ACC112 (cell line): ENCODE measurements around the gene CHAD.
"Not testable (repeated sequence)": the region's sequence is repeated elsewhere in the genome, so short reads cannot be mapped to it uniquely, and the experiment has no call there.

Experiments
- H2AFZ ChIP-seq: fragments of 200-600 bp; sonication (generic); one replicate; pipeline ENCODE4 v1.6.0; 2017; ENCODE audit warnings: antibody characterized with exemption, low read length; ENCODE audit not compliant: unreplicated experiment
- H3K27ac ChIP-seq: fragments of 200-600 bp; sonication (generic); 2 replicates; pipeline ENCODE4 v1.5.1; 2014; ENCODE audit warnings: low read depth, mild to moderate bottlenecking, antibody characterized with exemption, low read length, moderate library complexity
- H3K27me3 ChIP-seq: fragments of 200-600 bp; sonication (generic); 2 replicates; pipeline ENCODE4 v1.6.1; 2014; ENCODE audit warnings: mild to moderate bottlenecking, antibody characterized with exemption, low read length, moderate library complexity, mixed read lengths; ENCODE audit not compliant: insufficient read depth
- H3K36me3 ChIP-seq: fragments of 200-600 bp; sonication (generic); 2 replicates; pipeline ENCODE4 v1.6.1; 2016; ENCODE audit warnings: mild to moderate bottlenecking, antibody characterized with exemption, low read length, moderate library complexity, mixed read lengths; ENCODE audit not compliant: insufficient read depth
- H3K4me1 ChIP-seq: fragments of 200-600 bp; sonication (generic); one replicate; pipeline ENCODE4 v1.6.1; 2016; ENCODE audit warnings: low read length, mixed read lengths; ENCODE audit not compliant: insufficient read depth, unreplicated experiment, control insufficient read depth
- H3K4me3 ChIP-seq: fragments of 200-600 bp; sonication (generic); 2 replicates; pipeline ENCODE4 v1.5.1; 2014; ENCODE audit warnings: mild to moderate bottlenecking, low read depth, low read length
- H3K79me2 ChIP-seq: fragments of 200-600 bp; sonication (generic); one replicate; pipeline ENCODE4 v1.6.0; 2016; ENCODE audit warnings: low read length; ENCODE audit not compliant: control insufficient read depth, unreplicated experiment, insufficient read depth

CHAD gene

DNA sequence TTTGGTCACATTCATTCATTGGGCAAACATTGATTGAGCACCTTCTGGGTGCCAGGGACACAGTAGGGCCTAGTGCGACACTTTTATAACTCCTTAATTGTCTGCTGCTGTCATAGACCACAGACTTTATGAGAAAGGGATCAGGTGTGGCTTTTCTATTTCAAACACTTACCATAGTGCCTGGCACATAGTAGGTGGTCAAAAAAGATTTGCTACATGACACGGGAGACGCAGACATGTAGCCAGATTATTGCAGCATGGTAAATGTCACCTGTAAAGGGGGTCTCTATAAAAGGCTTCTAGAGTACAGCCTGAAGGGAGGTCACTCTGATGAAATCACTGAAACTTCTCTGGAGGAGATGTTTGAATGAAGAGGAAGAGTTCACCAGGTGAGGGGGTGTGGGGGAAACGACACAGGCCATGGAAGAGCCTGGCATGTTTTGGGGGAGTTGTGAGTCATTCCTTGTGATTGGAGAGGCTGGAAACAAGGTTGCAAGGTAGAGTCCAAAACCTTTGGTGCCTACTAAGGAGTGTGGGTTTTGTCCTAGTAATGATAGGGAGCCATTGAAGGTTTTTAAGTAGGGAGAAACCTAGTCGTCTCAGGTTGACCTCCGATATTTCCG is 11.6 kb upstream of the CHAD start:
- Histone ChIP-seq H2AFZ (no peak overlapping the region), H3K4me3 (no peak overlapping the region; the same call in 1 of the 2 replicates), H3K36me3 (no peaks in the 10 kb centered on the region), H3K27me3 (no peaks in the 10 kb centered on the region), H3K4me1 (no peaks in the 10 kb centered on the region), H3K79me2 (no peaks in the 10 kb centered on the region), H3K27ac (no peak overlapping the region)

DNA sequence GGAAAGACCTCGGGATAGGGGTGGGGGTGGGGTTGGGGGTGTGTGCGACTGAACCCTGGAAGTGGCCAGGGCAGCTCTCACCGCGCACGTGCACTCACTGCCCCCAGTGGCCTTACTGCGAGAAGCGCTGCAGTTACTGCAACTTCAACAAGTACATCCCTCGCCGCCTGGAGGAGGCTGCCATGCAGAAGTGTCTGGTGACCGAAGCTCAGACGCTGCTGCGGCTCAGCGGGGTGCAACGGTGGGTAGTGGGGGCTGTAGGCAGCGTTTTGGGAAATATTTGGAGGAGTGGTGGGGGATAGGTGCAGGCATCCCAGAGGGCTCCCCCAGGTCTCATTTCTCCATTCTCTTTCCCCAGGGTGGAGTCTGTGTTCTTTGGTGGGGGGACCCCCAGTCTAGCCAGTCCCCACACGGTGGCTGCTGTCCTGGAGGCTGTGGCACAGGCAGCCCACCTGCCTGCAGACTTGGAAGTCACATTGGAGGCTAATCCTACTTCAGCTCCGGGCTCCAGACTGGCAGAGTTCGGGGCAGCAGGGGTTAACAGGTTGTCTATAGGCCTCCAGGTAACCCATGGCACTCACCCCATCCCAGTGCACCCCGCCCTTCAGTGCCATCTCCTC is 11.0 kb upstream of the CHAD start:
- H3K79me2 ChIP-seq = no peaks in the 10 kb centered on the region
- peak overlapping the region; percentile 86 for H2AFZ ChIP-seq
- no peaks in the 10 kb centered on the region for H3K4me1 ChIP-seq
- H3K27ac ChIP-seq = no peak overlapping the region
- H3K27me3 ChIP-seq = no peaks in the 10 kb centered on the region
- H3K36me3 ChIP-seq = no peaks in the 10 kb centered on the region
- H3K4me3 ChIP-seq = peak overlapping the region; percentile 85

DNA sequence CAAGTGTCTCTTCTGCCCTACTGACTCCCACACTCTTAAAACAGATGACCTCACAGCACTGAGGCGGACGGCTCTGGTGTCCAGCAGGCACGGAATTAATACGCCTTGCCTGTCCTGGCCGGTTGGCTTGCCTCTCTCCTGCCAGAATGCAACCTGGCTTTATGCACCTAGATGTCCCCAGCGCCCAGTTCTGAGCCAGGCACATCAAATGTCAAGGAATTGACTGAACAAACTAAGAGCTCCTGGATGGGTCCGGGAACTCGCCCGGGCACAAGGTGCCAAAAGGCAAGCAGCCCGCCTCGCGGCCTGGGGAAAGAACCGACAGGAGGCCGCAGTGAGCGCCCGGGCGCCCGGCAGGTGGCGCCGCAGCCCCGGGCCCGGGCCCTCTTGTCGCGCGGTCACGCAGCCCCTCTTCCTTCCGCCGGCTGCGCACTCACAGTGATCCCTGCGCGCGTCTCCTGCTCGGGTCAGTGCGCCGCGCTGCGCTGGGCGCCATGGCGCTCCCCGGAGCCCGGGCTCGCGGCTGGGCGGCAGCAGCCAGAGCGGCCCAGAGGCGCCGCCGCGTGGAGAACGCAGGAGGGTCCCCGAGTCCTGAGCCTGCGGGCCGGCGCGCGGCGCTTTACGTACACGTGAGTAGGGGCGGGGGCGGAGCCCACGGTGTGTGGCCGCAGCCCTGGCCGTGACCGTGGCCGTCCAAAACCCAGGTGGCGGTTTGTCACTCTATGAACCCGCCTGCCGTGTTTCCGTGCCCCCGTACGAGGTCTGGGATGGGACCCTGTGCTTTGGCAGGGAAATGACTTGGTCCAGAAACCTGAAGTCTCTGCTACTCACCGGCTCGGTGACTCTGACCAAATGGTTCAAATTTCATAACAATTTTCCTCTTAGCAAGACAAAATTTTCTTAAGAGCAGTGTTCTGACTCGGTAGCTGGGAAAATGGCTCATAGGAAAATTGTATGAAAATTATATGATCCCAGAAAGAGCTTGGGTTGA is 10.0 kb upstream of the CHAD start, which contains the start of gene RSAD1:
TSS of gene RSAD1 (plus strand) at position 470 of the 991 bp plus-strand sequence. CDS start at position 495, 25 bp downstream.
- no peaks in the 10 kb centered on the region for H3K36me3 ChIP-seq
- peak within 1 kb of the TSS; percentile 85 for H3K4me3 ChIP-seq
- H3K4me1 ChIP-seq = no peaks in the 10 kb centered on the region
- H2AFZ ChIP-seq = peak within 1 kb of the TSS; percentile 86
- H3K27ac ChIP-seq = peak within 1 kb of the TSS; percentile 12; the same call in 1 of the 2 replicates
- H3K27me3 ChIP-seq = no peaks in the 10 kb centered on the region
- H3K79me2 ChIP-seq = no peaks in the 10 kb centered on the region

DNA sequence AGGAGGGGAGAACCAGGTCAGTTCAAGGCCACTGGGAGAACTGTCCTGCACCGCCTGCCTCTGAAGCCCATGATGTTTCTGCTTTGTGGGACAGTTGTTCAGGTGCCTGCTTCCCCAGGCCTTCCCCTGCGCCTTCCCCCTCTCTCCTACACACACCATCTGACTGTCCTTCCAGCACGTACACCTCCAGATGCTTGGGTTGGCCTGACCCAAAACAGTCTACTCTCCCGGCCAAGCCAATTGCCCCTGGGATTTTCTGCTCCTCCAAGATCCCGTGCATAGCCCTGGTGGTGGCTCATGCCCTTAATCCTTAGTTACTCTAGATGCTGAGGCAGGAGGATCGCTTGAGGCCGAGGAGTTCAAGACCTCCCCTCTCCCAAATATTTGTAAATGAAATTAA is 9.3 kb upstream of the CHAD start:
- peak overlapping the region; percentile 83 for H2AFZ ChIP-seq
- H3K4me3 ChIP-seq = peak overlapping the region; percentile 85
- H3K4me1 ChIP-seq = no peaks in the 10 kb centered on the region
- no peaks in the 10 kb centered on the region for H3K27me3 ChIP-seq
- H3K27ac ChIP-seq = no peak overlapping the region
- no peaks in the 10 kb centered on the region for H3K36me3 ChIP-seq
- no peaks in the 10 kb centered on the region for H3K79me2 ChIP-seq

DNA sequence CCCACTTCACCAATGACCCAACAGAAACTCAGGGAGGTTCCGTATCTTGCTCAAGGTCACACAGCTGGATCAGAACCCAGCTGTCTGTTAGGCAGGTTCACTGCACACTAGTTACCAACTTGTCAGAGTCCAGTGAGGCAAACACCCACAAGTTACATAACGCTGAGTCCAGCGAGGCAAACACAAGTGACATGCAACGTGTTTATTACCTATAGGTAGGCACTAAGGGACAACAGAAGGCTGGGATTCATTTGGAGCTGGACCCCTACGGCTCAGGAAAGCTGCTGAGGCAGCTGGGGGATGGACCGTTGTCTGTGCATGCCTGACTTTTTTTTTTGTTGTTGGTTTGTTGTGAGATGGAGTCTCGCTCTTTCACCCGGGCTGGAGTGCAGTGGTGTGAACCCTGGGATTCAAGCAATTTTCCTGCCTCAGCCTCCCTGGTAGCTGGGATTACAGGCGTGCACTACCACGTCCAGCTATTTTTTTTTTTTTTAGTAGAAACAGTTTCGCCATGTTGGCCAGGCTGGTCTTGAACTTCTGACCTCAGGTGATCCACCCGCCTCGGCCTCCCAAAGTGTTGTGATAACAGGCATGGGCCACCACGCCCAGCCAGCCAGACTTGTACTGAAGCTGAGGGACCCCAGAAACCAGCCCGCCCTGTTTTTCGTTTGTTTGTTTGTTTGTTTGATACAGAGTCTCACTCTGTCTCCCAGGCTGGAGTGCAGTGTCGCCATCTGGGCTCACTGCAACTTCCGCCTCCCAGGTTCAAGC is 8.1 kb upstream of the CHAD start:
- Histone ChIP-seq H3K4me1 (no peaks in the 10 kb centered on the region), H3K27me3 (no peaks in the 10 kb centered on the region), H3K4me3 (no peak overlapping the region), H3K36me3 (no peaks in the 10 kb centered on the region), H3K79me2 (no peaks in the 10 kb centered on the region), H2AFZ (no peak overlapping the region), H3K27ac (no peak overlapping the region)

DNA sequence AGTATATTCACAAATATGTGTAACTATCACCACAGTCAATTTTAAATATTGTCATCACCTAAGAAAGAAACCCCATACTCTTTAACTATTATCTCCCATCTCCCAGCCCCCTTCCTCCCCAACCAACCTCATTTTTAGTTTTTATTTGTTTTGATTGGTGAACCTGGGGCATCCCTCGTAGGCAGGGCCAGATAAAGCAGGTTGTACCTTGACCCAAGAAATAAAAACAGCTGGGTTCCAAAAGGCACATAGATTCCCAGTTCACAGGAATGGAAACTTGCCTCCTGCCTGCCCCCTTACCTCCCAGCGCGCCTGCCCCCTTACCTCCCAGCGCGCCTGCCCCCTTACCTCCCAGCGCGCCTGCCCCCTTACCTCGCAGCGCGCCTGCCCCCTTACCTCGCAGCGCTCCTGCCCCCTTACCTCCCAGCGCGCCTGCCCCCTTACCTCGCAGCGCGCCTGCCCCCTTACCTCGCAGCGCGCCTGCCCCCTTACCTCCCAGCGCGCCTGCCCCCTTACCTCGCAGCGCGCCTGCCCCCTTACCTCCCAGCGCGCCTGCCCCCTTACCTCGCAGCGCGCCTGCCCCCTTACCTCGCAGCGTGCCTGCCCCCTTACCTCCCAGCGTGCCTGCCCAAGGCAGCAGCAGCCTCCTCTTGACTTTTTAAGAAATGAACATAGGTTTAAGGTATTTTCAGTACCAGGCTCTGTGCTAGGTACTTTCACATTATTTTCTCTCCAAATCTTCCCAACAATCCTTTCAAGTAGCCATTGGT is 7.3 kb upstream of the CHAD start:
- H3K27me3 ChIP-seq, H2AFZ ChIP-seq, H3K27ac ChIP-seq, H3K4me1 ChIP-seq, H3K4me3 ChIP-seq, H3K79me2 ChIP-seq, H3K36me3 ChIP-seq: not testable (repeated sequence)

DNA sequence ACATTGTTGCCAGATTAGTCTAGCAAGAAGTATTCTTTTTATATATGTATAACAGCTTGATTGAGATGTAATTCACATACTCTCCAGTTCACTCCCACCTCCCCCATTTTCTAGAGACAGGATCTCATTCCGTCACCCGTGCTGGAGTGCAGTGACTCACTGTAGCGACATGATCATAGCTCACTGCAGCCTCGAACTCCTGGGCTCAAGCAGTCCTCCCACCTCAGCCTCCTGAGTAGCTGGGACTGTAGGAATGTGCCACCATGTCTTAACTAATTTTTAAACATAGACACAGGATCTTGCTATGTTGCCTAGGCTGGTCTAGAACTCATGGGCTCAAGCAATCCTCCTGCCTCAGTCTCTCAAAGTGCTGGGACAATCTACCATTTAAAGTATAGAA is 6.7 kb upstream of the CHAD start:
- Histone ChIP-seq H3K4me3 (no peak overlapping the region), H3K27ac (no peak overlapping the region), H3K79me2 (no peaks in the 10 kb centered on the region), H3K36me3 (no peaks in the 10 kb centered on the region), H3K27me3 (no peaks in the 10 kb centered on the region), H2AFZ (no peak overlapping the region), H3K4me1 (no peaks in the 10 kb centered on the region)

DNA sequence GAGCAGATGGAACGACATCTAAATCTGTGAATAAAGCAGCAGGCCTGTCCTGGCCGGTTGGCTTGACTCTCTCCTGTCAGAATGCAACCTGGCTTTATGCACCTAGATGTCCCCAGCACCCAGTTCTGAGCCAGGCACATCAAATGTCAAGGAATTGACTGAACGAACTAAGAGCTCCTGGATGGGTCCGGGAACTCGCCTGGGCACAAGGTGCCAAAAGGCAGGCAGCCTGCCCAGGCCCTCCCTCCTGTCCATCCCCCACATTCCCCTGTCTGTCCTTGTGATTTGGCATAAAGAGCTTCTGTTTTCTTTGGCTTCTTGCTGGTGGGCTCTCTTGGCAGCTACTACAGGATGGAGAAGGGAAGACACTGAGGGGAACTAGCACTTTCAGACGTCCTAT is 5.8 kb upstream of the CHAD start:
- no peaks in the 10 kb centered on the region for H3K79me2 ChIP-seq
- H2AFZ ChIP-seq = no peak overlapping the region
- no peaks in the 10 kb centered on the region for H3K27me3 ChIP-seq
- H3K27ac ChIP-seq = no peak overlapping the region
- H3K4me1 ChIP-seq = no peaks in the 10 kb centered on the region
- H3K4me3 ChIP-seq = no peak overlapping the region
- H3K36me3 ChIP-seq = no peaks in the 10 kb centered on the region

DNA sequence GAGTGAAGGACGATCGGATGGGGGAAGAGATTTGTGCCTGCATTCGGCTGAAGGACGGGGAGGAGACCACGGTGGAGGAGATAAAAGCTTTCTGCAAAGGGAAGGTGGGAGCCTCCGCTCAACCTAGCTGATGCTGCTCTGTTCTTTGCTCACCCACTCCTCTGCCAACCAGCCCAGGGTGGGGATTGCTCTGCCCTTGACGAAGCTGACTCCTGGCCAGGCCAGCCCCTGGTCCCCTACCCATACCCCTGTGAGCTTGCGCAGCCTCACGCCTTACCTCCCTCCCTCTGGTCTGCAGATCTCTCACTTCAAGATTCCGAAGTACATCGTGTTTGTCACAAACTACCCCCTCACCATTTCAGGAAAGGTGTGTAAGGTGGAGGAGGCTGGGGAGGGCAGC is 5.2 kb upstream of the CHAD start:
- Histone ChIP-seq H3K79me2 (no peaks in the 10 kb centered on the region), H3K4me1 (no peaks in the 10 kb centered on the region), H2AFZ (no peak overlapping the region), H3K4me3 (no peak overlapping the region), H3K27ac (no peak overlapping the region), H3K27me3 (peaks cover 5% of the 10 kb centered on the region), H3K36me3 (no peaks in the 10 kb centered on the region)

DNA sequence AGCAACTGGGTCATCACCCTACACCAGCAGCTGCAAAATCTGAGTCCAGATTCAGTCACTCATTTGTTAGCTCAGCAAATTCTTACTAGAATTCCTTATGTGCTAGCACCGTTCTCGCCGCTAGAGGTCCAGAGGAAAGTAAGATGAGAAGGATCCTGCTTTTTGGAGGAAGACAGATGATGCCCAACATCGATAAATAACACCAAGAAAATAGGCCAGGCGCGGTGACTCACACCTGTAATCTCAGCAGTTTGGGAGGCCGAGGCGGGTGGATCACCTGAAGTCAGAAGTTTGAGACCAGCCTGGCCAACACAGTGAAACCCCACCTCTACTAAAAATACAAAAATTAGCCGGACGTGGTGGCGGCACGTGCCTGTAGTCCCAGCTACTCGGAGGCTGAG is 4.1 kb upstream of the CHAD start:
- not testable (repeated sequence) for H3K4me3 ChIP-seq, H3K79me2 ChIP-seq, H2AFZ ChIP-seq, H3K36me3 ChIP-seq, H3K27ac ChIP-seq, H3K4me1 ChIP-seq
- H3K27me3 ChIP-seq = peaks cover 16% of the 10 kb centered on the region
